ENCODE results near the gene WIPI1. TPM values are rescaled to one million over a fixed set of nuclear protein-coding genes. Genes with fewer than 3 reads are reported as not detected.

Gene WIPI1
- total RNA-seq, 1 experiment from 2014 or later = 19.8 TPM

DNA sequence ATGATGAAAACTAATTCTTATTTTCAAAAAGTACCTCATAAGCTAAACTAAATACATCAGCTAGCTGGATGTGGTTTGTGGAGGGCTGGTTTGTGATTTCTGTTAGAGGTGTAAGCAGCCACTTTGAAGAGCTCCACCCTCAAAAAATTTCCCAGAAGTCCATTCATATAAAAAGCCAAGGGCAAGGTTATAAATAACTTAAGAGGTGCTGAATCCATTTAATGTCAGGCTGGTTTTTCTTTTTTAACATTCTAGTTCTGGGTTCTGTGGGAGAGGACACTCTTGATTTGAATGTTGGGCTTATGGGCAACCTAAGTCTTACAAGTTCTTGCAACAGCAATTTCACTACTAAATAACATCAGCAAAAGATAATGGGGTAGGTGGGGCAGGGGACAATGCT is 3.4 kb upstream of the WIPI1 start:
- no TSS peak for BruUV-seq (replicated peaks)
- in situ Hi-C loops (cut with HindIII; ENCODE audit: low pct_unique_long_range_greater_than_20kb, low sequenced_read_pairs) = no loop called here
- Histone ChIP-seq H3K36me3 (ENCODE audit: control insufficient read depth, insufficient read depth, low read length) (no peaks in the 10 kb centered on the region), H3K9me3 (ENCODE audit: control insufficient read depth, insufficient read depth, low read depth, low read length) (no peaks in the 10 kb centered on the region), H3K27me3 (ENCODE audit: control insufficient read depth, insufficient read depth, low read length) (no peaks in the 10 kb centered on the region), H3K27ac (ENCODE audit: low read length) (no peak overlapping the region), H3K4me1 (ENCODE audit: control insufficient read depth, insufficient read depth, low read length) (peaks cover 6% of the 10 kb centered on the region), H3K4me3 (ENCODE audit: low read depth in 2 of 2, low read length in 2 of 2) (no peak overlapping the region)
- DNase-seq (ENCODE audit: low read depth, low spot score) (no peak), ATAC-seq (no peak)
- ChIA-PET POLR2A (interaction anchor here (0.6 kb wide), 1 partner anchor 85 kb away, joined by 3 read pairs; no protein-coding TSS in a partner anchor), CTCF (no interaction called here)
- TF ChIP-seq POLR2AphosphoS5 (IDR thresholded peaks at IDR 0.05; ENCODE audit: low read depth, low read length) (no peak), SIN3A (IDR thresholded peaks at IDR 0.05; ENCODE audit: borderline replicate concordance, insufficient read depth, low read depth, low read length) (no peak)
- TF ChIP-seq, protein P1, sequence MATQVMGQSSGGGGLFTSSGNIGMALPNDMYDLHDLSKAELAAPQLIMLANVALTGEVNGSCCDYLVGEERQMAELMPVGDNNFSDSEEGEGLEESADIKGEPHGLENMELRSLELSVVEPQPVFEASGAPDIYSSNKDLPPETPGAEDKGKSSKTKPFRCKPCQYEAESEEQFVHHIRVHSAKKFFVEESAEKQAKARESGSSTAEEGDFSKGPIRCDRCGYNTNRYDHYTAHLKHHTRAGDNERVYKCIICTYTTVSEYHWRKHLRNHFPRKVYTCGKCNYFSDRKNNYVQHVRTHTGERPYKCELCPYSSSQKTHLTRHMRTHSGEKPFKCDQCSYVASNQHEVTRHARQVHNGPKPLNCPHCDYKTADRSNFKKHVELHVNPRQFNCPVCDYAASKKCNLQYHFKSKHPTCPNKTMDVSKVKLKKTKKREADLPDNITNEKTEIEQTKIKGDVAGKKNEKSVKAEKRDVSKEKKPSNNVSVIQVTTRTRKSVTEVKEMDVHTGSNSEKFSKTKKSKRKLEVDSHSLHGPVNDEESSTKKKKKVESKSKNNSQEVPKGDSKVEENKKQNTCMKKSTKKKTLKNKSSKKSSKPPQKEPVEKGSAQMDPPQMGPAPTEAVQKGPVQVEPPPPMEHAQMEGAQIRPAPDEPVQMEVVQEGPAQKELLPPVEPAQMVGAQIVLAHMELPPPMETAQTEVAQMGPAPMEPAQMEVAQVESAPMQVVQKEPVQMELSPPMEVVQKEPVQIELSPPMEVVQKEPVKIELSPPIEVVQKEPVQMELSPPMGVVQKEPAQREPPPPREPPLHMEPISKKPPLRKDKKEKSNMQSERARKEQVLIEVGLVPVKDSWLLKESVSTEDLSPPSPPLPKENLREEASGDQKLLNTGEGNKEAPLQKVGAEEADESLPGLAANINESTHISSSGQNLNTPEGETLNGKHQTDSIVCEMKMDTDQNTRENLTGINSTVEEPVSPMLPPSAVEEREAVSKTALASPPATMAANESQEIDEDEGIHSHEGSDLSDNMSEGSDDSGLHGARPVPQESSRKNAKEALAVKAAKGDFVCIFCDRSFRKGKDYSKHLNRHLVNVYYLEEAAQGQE (IDR thresholded peaks at IDR 0.05; ENCODE audit: insufficient read depth in 1 of 2, low read depth in 2 of 2, low read length in 1 of 2) = no peak
- TF ChIP-seq, protein P2, sequence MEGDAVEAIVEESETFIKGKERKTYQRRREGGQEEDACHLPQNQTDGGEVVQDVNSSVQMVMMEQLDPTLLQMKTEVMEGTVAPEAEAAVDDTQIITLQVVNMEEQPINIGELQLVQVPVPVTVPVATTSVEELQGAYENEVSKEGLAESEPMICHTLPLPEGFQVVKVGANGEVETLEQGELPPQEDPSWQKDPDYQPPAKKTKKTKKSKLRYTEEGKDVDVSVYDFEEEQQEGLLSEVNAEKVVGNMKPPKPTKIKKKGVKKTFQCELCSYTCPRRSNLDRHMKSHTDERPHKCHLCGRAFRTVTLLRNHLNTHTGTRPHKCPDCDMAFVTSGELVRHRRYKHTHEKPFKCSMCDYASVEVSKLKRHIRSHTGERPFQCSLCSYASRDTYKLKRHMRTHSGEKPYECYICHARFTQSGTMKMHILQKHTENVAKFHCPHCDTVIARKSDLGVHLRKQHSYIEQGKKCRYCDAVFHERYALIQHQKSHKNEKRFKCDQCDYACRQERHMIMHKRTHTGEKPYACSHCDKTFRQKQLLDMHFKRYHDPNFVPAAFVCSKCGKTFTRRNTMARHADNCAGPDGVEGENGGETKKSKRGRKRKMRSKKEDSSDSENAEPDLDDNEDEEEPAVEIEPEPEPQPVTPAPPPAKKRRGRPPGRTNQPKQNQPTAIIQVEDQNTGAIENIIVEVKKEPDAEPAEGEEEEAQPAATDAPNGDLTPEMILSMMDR (IDR thresholded peaks at IDR 0.05) = no peak
- intact Hi-C loops (cut with micrococcal nuclease; ENCODE audit: unreplicated experiment) = loop anchor here (10.0 kb wide), 4 partner anchors 286 to 496 kb away; no protein-coding TSS in a partner anchor

DNA sequence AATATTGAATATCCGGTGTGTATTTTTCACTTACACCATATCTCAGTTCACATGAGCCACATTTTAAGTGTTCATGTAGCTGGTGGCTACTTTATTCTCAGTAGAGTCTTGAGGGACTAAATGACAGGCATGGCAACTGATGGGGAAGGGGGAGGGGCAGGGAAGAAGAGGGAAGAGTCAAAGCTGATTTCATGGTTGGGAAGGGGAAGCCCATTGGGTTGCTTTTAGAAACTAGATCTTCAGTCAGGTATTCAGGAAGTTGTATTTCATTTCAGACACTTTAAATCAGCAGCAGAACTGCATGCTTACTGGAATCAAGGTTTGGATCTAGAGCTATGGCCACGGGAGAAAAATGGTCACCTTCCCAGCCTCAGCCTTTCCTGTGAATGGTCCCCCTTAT is 2.9 kb upstream of the WIPI1 start:
- Histone ChIP-seq H3K4me1 (ENCODE audit: control insufficient read depth, insufficient read depth, low read length) (peaks cover 6% of the 10 kb centered on the region), H3K36me3 (ENCODE audit: control insufficient read depth, insufficient read depth, low read length) (no peaks in the 10 kb centered on the region), H3K27ac (ENCODE audit: low read length) (no peak overlapping the region), H3K9me3 (ENCODE audit: control insufficient read depth, insufficient read depth, low read depth, low read length) (no peaks in the 10 kb centered on the region), H3K4me3 (ENCODE audit: low read depth in 2 of 2, low read length in 2 of 2) (no peak overlapping the region), H3K27me3 (ENCODE audit: control insufficient read depth, insufficient read depth, low read length) (no peaks in the 10 kb centered on the region)
- CTCF ChIA-PET = no interaction called here
- POLR2A ChIA-PET = no interaction called here
- in situ Hi-C loops (cut with HindIII; ENCODE audit: low pct_unique_long_range_greater_than_20kb, low sequenced_read_pairs) (no loop called here), intact Hi-C loops (cut with micrococcal nuclease; ENCODE audit: unreplicated experiment) (loop anchor here (10.0 kb wide), 4 partner anchors 285 to 495 kb away; no protein-coding TSS in a partner anchor)
- no TSS peak for BruUV-seq (replicated peaks)
- DNase-seq (ENCODE audit: low read depth, low spot score) (no peak), ATAC-seq (no peak)
- TF ChIP-seq SIN3A (IDR thresholded peaks at IDR 0.05; ENCODE audit: borderline replicate concordance, insufficient read depth, low read depth, low read length) (no peak), POLR2AphosphoS5 (IDR thresholded peaks at IDR 0.05; ENCODE audit: low read depth, low read length) (no peak)
- TF ChIP-seq, protein P2 (IDR thresholded peaks at IDR 0.05) = no peak
- TF ChIP-seq, protein P1 (IDR thresholded peaks at IDR 0.05; ENCODE audit: insufficient read depth in 1 of 2, low read depth in 2 of 2, low read length in 1 of 2) = no peak

Data from Panc1 (cell line).